ENCODE data around the gene PPP4R4. TPM values are rescaled to one million over a fixed set of nuclear protein-coding genes. Genes with fewer than 3 reads are reported as not detected.
A peak's percentile ranks its signal among the peaks of the same experiment; 100 is the strongest.
"Not testable (repeated sequence)": the region's sequence is repeated elsewhere in the genome, so short reads cannot be mapped to it uniquely, and the experiment has no call there.

PPP4R4 gene
- total RNA-seq, 1 experiment from 2014 or later, result 4.9 TPM

DNA sequence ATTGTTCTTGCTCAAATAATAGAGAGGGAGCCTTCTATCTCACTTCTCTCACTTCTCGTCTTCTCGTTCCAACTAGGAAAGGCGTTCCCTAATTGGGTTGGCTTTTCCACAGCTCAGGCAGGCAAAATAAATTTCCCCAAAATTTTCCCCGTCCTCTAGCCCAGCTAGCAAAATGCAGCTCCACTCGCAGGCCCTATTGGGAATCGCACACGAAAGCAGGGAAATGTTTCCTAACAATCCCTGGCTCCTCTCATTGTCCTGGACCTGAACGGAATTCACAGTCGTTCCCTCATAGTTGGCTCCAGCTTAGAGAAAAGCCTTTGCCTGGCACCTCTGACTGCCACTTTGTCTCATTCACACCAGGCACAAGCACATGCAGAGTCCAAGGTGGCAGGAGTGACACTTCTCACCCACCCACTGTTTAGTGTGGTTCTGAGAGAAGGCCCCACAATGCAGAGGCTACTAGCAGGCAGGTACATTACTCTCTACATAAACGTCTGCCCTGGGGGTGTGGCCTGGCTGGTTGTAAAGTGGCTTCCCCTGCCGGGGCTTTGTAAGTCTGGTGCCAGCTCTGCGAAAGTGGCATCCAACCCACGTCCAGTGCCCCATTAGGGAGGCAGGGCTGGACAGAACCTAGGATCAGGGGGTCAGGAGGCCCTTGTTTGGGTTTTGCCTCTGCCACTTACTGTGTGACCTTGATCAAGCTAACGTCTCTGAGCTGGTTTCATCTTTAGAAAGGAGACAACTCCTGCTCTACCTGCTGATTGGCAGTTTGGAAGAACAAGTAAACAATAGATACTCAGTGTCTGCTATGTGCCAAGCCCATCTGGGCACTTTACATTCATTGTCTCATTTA, 114.7 kb downstream of the PPP4R4 start:
- in situ Hi-C loops (cut with HindIII; ENCODE audit: low pct_unique_long_range_greater_than_20kb, low sequenced_read_pairs), result no loop called here
- no peak for DNase-seq (ENCODE audit: low read depth, low spot score)

GRCh38 chr14:94290197-94290596, 116.1 kb downstream of the PPP4R4 start:
- in situ Hi-C loops (cut with HindIII; ENCODE audit: low pct_unique_long_range_greater_than_20kb, low sequenced_read_pairs), result no loop called here
- no peak for DNase-seq (ENCODE audit: low read depth, low spot score)

- in situ Hi-C loops (cut with HindIII; ENCODE audit: low pct_unique_long_range_greater_than_20kb, low sequenced_read_pairs), result no loop called here
- DNase-seq (ENCODE audit: low read depth, low spot score), result no peak
Observed at GRCh38 chr14:94291159-94291905, 117.2 kb downstream of the PPP4R4 start.

DNA sequence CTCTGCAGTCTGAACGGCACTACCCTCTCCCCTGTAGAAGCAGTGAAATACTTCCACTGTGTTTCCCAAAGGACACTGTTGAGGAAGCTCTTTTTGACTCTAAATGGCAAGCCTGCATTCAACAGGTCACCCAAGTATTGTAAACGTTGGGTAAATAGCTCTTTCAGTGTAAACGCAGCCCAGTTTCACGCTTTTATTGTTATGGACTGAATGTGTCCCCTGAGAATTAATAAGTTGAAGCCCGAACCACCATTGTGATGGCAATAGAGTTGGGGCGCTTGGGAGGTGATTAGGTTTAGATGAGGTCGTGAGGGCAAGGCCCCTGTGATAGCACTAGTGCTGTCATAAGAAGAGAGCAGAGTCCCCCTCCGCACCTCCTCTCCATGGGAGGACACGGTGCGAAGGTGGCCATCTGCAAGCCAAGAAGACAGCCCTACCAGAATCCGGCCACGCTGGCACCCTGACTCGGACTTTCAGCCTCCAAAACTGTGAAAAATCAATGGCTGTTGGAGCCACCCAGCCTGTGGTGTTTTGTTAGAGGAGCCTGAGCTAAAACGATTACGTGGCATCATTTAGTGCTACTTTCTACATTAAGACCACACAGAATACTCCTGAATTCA, 117.9 kb downstream of the PPP4R4 start:
- no peak for DNase-seq (ENCODE audit: low read depth, low spot score)
- in situ Hi-C loops (cut with HindIII; ENCODE audit: low pct_unique_long_range_greater_than_20kb, low sequenced_read_pairs), result no loop called here

DNA sequence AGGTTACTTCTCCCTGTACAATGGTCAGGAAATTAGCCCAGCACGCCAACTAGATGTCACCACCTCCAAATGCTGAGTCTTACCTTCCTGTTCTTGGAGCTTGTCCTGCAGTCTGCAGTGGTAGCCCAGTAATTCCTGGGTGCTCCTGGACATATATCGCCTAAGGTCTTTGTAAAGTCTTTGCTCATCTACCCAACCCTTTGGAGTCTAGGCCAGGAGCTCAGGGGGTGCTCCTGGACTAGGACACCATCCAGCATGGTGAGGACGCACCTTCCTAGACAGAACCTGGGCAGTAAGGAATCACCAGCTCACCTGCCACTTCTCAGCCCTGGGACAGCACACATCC, 118.4 kb downstream of the PPP4R4 start:
- in situ Hi-C loops (cut with HindIII; ENCODE audit: low pct_unique_long_range_greater_than_20kb, low sequenced_read_pairs), result no loop called here
- DNase-seq (ENCODE audit: low read depth, low spot score), result no peak

GRCh38 chr14:94292872-94293577, 118.9 kb downstream of the PPP4R4 start, which contains the start of gene SERPINA10:
TSS of gene SERPINA10 (minus strand) at chr14:94293268. CDS start at chr14:94290593, 2,675 bp downstream.
- no peak for DNase-seq (ENCODE audit: low read depth, low spot score)
- in situ Hi-C loops (cut with HindIII; ENCODE audit: low pct_unique_long_range_greater_than_20kb, low sequenced_read_pairs), result no loop called here

DNA sequence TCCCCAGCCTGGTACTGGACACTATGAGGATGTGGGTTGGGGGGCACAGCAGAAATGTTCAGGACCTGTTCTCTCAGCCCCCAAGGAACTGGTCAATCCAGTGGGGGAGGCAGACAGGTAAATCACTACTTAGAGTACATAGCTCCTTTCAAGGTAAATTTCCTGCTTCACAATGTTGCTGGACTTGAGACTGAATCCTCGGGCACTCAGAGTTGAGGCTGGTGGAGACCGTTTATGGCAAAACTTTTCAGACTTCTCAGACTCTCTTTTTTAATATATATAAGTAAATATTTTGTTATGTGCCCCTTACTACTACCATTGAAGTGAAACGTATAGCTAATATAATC, 119.4 kb downstream of the PPP4R4 start:
- in situ Hi-C loops (cut with HindIII; ENCODE audit: low pct_unique_long_range_greater_than_20kb, low sequenced_read_pairs), result no loop called here
- DNase-seq (ENCODE audit: low read depth, low spot score), result no peak

GRCh38 chr14:94295360-94296180, 121.4 kb downstream of the PPP4R4 start:
- in situ Hi-C loops (cut with HindIII; ENCODE audit: low pct_unique_long_range_greater_than_20kb, low sequenced_read_pairs), result no loop called here
- no peak for DNase-seq (ENCODE audit: low read depth, low spot score)

DNA sequence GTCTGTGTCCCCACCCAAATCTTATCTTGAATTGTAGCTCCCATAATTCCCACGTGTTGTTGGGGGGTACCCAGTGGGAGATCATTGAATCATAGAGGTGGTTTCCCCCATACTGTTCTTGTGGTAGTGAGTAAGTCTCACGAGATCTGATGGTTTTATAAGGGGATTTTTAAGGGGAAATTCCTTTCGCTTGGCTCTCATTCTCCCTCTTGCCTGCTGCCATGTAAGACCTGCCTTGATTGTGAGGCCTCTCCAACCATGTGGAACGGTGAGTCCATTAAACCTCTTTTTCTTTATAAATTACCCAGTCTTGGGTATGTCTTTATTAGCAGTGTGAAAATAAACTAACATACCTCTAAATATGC, 122.0 kb downstream of the PPP4R4 start:
- DNase-seq (ENCODE audit: low read depth, low spot score); in situ Hi-C loops (cut with HindIII; ENCODE audit: low pct_unique_long_range_greater_than_20kb, low sequenced_read_pairs): not testable (repeated sequence)

GRCh38 chr14:94298130-94298529, 124.0 kb downstream of the PPP4R4 start:
- no peak for DNase-seq (ENCODE audit: low read depth, low spot score)
- in situ Hi-C loops (cut with HindIII; ENCODE audit: low pct_unique_long_range_greater_than_20kb, low sequenced_read_pairs), result no loop called here

GRCh38 chr14:94303111-94303510, 129.0 kb downstream of the PPP4R4 start:
- in situ Hi-C loops (cut with HindIII; ENCODE audit: low pct_unique_long_range_greater_than_20kb, low sequenced_read_pairs), result no loop called here
- DNase-seq (ENCODE audit: low read depth, low spot score), result no peak

DNA sequence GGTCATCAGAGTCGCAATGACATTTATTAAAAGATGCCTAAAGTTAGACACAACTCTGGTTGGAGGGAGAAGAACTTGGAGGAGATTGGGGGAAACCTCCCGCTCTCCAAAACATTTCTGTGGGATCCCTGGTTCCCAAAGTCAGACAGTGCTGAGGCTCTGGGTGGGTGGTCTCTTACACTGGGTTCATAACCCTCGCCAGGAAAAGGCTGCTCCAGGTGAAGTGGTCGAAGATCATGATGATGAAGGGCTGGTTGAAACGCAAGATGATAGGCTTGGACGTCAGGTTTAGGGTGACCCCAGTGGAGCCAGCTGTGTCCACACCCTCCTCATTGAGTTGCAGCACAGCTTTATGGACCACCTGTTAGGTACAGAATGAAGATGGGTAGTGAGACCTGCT, 130.1 kb downstream of the PPP4R4 start:
- in situ Hi-C loops (cut with HindIII; ENCODE audit: low pct_unique_long_range_greater_than_20kb, low sequenced_read_pairs), result no loop called here
- DNase-seq (ENCODE audit: low read depth, low spot score), result no peak

- no peak for DNase-seq (ENCODE audit: low read depth, low spot score)
- in situ Hi-C loops (cut with HindIII; ENCODE audit: low pct_unique_long_range_greater_than_20kb, low sequenced_read_pairs), result no loop called here
Observed at GRCh38 chr14:94305620-94306019, 131.5 kb downstream of the PPP4R4 start.

DNA sequence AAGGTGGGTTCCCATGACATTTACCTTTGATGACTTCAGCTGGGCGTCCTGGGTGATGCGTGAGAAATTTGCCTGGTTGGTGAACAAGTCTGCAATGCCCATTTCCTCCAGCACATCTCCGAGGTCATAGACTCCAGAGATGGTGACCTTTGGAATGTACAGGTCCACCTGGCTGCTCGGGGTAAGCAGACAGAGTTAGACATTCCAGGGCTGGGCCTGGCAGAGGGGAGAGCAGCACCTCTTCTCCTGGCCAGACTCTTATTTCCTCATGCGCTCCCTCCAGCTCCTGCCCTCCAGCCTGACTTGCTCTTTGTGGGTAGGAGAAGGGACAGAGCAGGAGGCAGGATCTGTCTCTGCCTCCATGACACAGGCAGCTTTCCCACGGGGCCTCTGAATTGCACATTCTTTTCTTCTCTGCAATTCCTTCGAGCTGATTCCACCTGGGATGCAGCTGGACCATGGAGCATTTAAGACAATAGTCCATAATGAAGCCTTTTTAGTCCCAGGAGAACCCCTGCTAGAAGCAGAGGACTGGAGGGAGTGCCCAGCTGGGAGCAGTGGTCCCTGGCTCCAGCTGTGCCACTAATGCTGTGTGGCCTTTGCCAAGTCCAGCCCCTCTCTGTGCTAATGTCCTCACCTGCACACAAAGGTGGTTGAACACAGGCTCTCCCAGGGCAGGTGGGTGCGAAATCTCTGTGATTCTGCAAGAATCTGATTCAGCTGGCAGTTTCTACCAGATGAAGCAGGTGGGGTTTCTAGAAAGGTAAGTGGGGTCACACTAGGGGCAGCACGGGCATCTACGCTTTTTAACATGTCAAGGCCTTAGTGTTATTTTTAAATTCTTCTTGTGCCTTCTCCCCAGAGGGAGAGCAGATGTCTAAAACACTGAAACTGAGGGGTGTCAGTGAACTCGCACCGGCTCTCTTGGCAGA, 132.2 kb downstream of the PPP4R4 start:
- DNase-seq (ENCODE audit: low read depth, low spot score), result no peak
- in situ Hi-C loops (cut with HindIII; ENCODE audit: low pct_unique_long_range_greater_than_20kb, low sequenced_read_pairs), result no loop called here

GRCh38 chr14:94307410-94307992, 133.4 kb downstream of the PPP4R4 start:
- DNase-seq (ENCODE audit: low read depth, low spot score), result peak; percentile 73
- in situ Hi-C loops (cut with HindIII; ENCODE audit: low pct_unique_long_range_greater_than_20kb, low sequenced_read_pairs), result no loop called here

DNA sequence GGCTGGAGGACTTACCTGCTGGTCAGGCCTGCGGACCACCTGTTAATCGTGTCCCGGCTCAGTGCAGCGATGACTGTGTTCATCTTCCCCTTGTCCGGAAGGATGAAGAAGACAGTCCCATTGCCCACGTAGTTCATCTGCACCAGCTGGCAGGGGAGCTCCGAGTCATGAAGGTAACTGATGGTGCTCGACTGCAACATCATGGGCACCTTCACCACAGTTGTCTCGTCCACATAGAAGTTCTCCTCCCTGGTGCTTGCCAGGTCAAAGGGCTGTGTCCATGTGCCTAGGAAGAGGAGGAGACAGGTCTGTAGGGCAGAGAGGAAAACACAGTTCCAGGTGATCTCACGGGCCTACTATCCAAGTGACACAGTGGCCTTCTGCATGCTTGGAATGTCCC, 135.6 kb downstream of the PPP4R4 start:
- in situ Hi-C loops (cut with HindIII; ENCODE audit: low pct_unique_long_range_greater_than_20kb, low sequenced_read_pairs), result no loop called here
- DNase-seq (ENCODE audit: low read depth, low spot score), result no peak

Data from SK-MEL-5 (cell line).